HFFc6 (cell line): ENCODE measurements around the gene MAPK8IP1. TPM values are rescaled to one million over a fixed set of nuclear protein-coding genes. Genes with fewer than 3 reads are reported as not detected.

Experiments
- DNase-seq: peaks from one replicate; pipeline ENCODE4 v3.0.0-alpha.2; 2018
- H3K27ac Mint-ChIP-seq: 2 replicates; pipeline ENCODE4 v1.8.0; 2020; ENCODE audit warnings: mild to moderate bottlenecking, mixed read lengths
- H3K27me3 Mint-ChIP-seq: 2 replicates; pipeline ENCODE4 v1.8.0; 2021; ENCODE audit warnings: mild to moderate bottlenecking, moderate library complexity, mixed read lengths; ENCODE audit not compliant: insufficient read depth
- H3K36me3 Mint-ChIP-seq: 2 replicates; pipeline ENCODE4 v1.8.0; 2021; ENCODE audit warnings: low read depth, mixed read lengths
- H3K4me1 Mint-ChIP-seq: 2 replicates; pipeline ENCODE4 v1.8.0; 2020; ENCODE audit warnings: low read depth, mixed read lengths
- H3K4me3 Mint-ChIP-seq: 2 replicates; pipeline ENCODE4 v1.8.0; 2020; ENCODE audit warnings: mild to moderate bottlenecking, moderate library complexity, mixed read lengths
- H3K9me3 Mint-ChIP-seq: 2 replicates; pipeline ENCODE4 v1.8.0; 2020; ENCODE audit warnings: mild to moderate bottlenecking, mixed read lengths
- CTCF ChIP-seq: fragments of 200-600 bp; sonication (generic); IDR thresholded peaks from 2 replicates; pipeline ENCODE4 v1.5.0; 2021; ENCODE audit warnings: antibody characterized with exemption, mild to moderate bottlenecking
- total RNA-seq, 6 experiments: library from RNA; stranded (reverse); fragmentation: NEBNext Ultra II Directional; extraction: Animal tissue kit (Norgen Biotek cat#: 25700); gene quantifications; 2 replicates in 1 of 6; 3 replicates in 5 of 6; pipeline ENCODE4 v1.2.3, GENCODE V29; 2021

Gene MAPK8IP1
- total RNA-seq, 6 experiments from 2014 or later: 7.4 to 10.0 (median 8.7) TPM

DNA sequence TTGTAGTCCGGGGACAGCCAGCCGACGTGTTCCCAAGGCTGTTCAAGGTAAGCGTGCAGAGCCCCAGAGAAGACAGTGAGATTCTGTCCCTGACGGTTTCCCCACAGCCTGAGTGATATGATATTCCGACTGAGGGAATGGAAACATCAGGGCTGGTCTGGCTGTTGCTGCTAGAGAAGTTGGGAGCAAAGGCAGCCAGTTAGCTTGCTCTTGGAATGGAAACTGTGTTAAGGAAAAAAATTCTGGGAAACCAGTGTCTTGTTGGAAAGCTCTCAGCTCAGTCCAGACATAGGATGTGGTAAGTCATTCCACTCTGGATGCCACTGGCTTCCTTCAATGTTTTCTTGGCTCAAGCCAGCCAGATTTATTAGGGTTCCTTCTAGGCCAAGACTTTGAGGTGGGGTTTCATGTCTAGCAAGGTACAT is 29.4 kb upstream of the MAPK8IP1 start:
- DNase-seq: no peak
- Mint-ChIP-seq H3K9me3 (no peaks in the 10 kb centered on the region), H3K4me1 (peaks cover 54% of the 10 kb centered on the region), H3K4me3 (no peak overlapping the region), H3K27me3 (no peaks in the 10 kb centered on the region; the same call in 1 of the 2 replicates), H3K27ac (peak overlapping the region; percentile 64), H3K36me3 (no peaks in the 10 kb centered on the region)
- no peak for TF ChIP-seq CTCF

GRCh38 chr11:45857961-45858474 is 27.4 kb upstream of the MAPK8IP1 start:
- H3K4me3 Mint-ChIP-seq: peak overlapping the region; percentile 52
- peaks cover 6% of the 10 kb centered on the region; the same call in 1 of the 2 replicates for H3K36me3 Mint-ChIP-seq
- no peaks in the 10 kb centered on the region; the same call in 1 of the 2 replicates for H3K27me3 Mint-ChIP-seq
- H3K4me1 Mint-ChIP-seq: peaks cover 54% of the 10 kb centered on the region
- TF ChIP-seq CTCF: no peak
- no peaks in the 10 kb centered on the region for H3K9me3 Mint-ChIP-seq
- DNase-seq: peak; percentile 93
- peak overlapping the region; percentile 94 for H3K27ac Mint-ChIP-seq

DNA sequence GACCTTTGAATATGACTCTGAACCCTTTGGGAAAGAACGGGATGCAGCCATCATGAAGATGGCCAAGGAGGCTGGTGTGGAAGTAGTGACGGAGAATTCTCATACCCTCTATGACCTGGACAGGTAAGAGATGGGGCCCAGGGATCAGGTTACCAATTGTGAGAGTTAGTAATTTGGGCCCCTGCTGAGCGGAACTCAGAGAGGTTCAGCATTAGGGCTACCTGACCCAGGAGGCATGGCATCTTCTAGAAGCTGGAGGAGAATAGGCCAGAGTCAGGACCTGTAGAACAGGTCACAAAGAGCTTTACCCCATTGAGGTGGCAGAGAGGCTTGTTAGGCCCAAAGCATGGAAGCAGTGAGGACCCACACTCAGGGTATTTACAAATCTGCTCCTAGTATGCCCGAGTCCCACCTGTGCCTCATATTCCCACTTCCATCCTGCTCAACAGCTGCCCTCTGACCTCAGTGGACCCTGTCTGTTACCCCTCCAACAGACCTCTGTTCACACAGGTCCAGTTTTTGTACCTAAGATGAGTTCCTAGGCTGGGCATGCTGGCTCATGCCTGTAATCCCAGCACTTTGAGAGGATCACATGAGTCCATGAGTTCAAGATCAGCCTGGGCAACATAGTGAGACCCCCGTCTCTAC is 26.6 kb upstream of the MAPK8IP1 start:
- no peaks in the 10 kb centered on the region; the same call in none of the 2 replicates for H3K27me3 Mint-ChIP-seq
- peaks cover 9% of the 10 kb centered on the region; the same call in 1 of the 2 replicates for H3K36me3 Mint-ChIP-seq
- no peak for TF ChIP-seq CTCF
- no peaks in the 10 kb centered on the region for H3K9me3 Mint-ChIP-seq
- H3K4me3 Mint-ChIP-seq: peak overlapping the region; percentile 52
- peaks cover 54% of the 10 kb centered on the region for H3K4me1 Mint-ChIP-seq
- no peak for DNase-seq
- H3K27ac Mint-ChIP-seq: peak overlapping the region; percentile 94

DNA sequence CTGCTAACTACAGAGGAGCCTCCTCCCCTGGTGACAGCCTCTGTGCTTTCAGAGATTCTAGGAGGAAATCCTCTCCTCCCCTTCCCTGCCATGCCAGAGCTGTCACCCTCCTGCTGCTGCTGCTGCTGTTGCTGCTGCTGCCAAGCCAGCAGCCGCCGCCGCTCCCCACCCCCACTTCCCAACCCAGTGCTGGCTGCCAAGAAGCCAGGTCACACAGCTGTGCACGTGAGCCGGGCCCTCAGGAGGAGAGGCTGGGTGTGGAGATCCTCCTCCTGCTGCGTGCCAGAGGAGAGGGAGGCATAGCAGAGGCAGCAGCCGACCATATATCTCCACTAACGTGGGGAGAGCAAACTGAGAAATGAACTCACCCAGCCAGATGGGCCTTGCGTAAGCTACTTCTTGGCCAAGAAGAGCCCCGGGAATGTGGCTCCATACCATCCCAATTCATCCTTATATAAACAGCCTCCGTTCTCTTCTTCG is 25.8 kb upstream of the MAPK8IP1 start:
- H3K4me3 Mint-ChIP-seq: peak overlapping the region; percentile 36
- peak overlapping the region; percentile 94 for H3K27ac Mint-ChIP-seq
- H3K9me3 Mint-ChIP-seq: no peaks in the 10 kb centered on the region
- H3K4me1 Mint-ChIP-seq: peaks cover 54% of the 10 kb centered on the region
- peaks cover 9% of the 10 kb centered on the region; the same call in 1 of the 2 replicates for H3K36me3 Mint-ChIP-seq
- peak; percentile 98 for DNase-seq
- TF ChIP-seq CTCF: no peak
- H3K27me3 Mint-ChIP-seq: no peaks in the 10 kb centered on the region; the same call in none of the 2 replicates

- peaks cover 50% of the 10 kb centered on the region for H3K4me1 Mint-ChIP-seq
- no peak for DNase-seq
- no peak for TF ChIP-seq CTCF
- no peaks in the 10 kb centered on the region for H3K9me3 Mint-ChIP-seq
- H3K36me3 Mint-ChIP-seq: peaks cover 10% of the 10 kb centered on the region
- peak overlapping the region; percentile 36; the same call in 1 of the 2 replicates for H3K4me3 Mint-ChIP-seq
- H3K27ac Mint-ChIP-seq: peak overlapping the region; percentile 94
- no peaks in the 10 kb centered on the region; the same call in none of the 2 replicates for H3K27me3 Mint-ChIP-seq
Observed at GRCh38 chr11:45860348-45860747, 25.1 kb upstream of the MAPK8IP1 start.
